Measurements from ENCODE around the gene SMAD2. TPM values are rescaled to one million over a fixed set of nuclear protein-coding genes. Genes with fewer than 3 reads are reported as not detected.

SMAD2 gene
- total and polyA plus RNA-seq, 11 donors = 13.8 to 113 (median 88.1) TPM

DNA sequence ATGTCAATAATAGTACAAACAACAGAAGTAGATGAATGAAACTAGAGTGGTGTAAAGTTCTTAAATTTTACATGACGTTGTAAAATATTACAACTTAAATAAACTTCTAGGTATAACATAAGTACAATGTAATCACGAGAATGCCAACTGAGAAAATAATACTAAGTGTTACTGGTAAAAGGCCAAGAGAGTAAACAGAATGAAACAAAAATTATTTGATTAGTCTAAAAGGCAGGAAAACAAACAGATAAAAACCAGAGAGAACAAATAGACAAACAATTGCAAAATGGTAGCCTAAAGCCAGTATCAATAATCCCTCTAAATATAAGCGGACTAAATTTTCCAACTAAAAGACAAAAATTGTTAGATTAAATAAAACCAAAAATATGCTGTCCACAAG lies 71.9 kb downstream of the SMAD2 start:
- WGBS, 4 donors = 97 to 100% (median 98%) methylated on average over 3 of the region's 3 CpGs
- ATAC-seq (no peak), DNase-seq (no peak)
- H3K27ac ChIP-seq = no peak overlapping the region
- peaks cover 0 to 68% (median 24%) of the 10 kb centered on the region in 9 donors for H3K36me3 ChIP-seq
- H3K4me1 ChIP-seq = peaks cover 0 to 12% (median 2%) of the 10 kb centered on the region in 12 donors
- no peaks in the 10 kb centered on the region for H3K27me3 ChIP-seq
- intact Hi-C loops (cut with DNase I) = no loop called here
- no peak overlapping the region for H3K4me3 ChIP-seq
- no peak for TF ChIP-seq POLR2A (IDR thresholded peaks at IDR 0.05)
- TF ChIP-seq, protein P1, sequence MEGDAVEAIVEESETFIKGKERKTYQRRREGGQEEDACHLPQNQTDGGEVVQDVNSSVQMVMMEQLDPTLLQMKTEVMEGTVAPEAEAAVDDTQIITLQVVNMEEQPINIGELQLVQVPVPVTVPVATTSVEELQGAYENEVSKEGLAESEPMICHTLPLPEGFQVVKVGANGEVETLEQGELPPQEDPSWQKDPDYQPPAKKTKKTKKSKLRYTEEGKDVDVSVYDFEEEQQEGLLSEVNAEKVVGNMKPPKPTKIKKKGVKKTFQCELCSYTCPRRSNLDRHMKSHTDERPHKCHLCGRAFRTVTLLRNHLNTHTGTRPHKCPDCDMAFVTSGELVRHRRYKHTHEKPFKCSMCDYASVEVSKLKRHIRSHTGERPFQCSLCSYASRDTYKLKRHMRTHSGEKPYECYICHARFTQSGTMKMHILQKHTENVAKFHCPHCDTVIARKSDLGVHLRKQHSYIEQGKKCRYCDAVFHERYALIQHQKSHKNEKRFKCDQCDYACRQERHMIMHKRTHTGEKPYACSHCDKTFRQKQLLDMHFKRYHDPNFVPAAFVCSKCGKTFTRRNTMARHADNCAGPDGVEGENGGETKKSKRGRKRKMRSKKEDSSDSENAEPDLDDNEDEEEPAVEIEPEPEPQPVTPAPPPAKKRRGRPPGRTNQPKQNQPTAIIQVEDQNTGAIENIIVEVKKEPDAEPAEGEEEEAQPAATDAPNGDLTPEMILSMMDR (IDR thresholded peaks at IDR 0.05) = no peak
- peaks cover 0 to 52% (median 29%) of the 10 kb centered on the region in 12 donors for H3K9me3 ChIP-seq

- intact Hi-C loops (cut with DNase I) = loop anchor here in 1 of 10 donors (10.0 kb wide), 1 partner anchor 147 kb away; no protein-coding TSS in a partner anchor
- H3K36me3 ChIP-seq = peaks cover 0 to 59% (median 44%) of the 10 kb centered on the region in 9 donors
- no peak for TF ChIP-seq POLR2A (IDR thresholded peaks at IDR 0.05)
- no peak overlapping the region for H3K27ac ChIP-seq
- no peaks in the 10 kb centered on the region for H3K27me3 ChIP-seq
- DNase-seq (no peak), ATAC-seq (no peak)
- H3K4me3 ChIP-seq = no peak overlapping the region
- no peaks in the 10 kb centered on the region for H3K4me1 ChIP-seq
- H3K9me3 ChIP-seq = no peaks in the 10 kb centered on the region
These were observed 82.8 kb downstream of the SMAD2 start for GRCh38 chr18:47847635-47848034.

- Histone ChIP-seq H3K4me1 (no peaks in the 10 kb centered on the region), H3K36me3 (peaks cover 0 to 70% (median 56%) of the 10 kb centered on the region in 9 donors), H3K27me3 (no peaks in the 10 kb centered on the region), H3K4me3 (no peak overlapping the region), H3K9me3 (no peaks in the 10 kb centered on the region), H3K27ac (no peak overlapping the region)
- TF ChIP-seq, protein P1 (IDR thresholded peaks at IDR 0.05) = no peak
- no peak for TF ChIP-seq POLR2A (IDR thresholded peaks at IDR 0.05)
- DNase-seq (no peak), ATAC-seq (no peak)
- WGBS, 4 donors = 93 to 100% (median 96%) methylated on average over 2 of the region's 2 CpGs
- intact Hi-C loops (cut with DNase I) = loop anchor here in 1 of 10 donors (10.0 kb wide), 1 partner anchor 148 kb away; no protein-coding TSS in a partner anchor
These were observed 84.0 kb downstream of the SMAD2 start for GRCh38 chr18:47846431-47846830.

DNA sequence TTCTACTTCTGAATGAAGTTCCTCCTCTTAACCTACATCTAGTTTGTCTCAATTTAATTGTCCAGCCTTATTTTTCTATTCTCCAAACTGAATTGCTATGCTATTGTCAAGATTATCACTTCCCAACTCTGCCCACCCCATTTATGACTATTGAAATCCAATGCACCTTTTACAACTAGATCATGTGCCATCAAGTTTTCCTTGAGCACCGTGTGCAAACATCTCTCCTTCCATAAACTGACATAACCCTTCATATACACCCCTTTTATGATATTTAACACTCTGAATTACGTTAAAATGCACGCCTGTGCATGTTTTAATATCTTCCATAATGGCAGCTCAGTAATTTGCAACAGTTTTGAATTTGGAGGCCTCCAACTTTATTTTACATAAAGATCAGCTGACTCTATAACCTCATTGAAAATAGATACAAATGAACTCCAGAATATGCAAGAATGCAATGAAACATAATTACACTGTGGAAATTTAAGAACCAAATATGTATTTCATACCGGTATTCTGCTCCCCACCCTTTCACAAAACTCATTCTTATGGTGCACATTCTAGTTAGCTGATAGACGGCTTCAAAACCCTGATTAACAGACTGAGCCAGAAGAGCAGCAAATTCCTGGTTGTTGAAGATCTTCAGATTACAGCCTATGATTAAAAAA lies 85.5 kb downstream of the SMAD2 start:
- Histone ChIP-seq H3K4me3 (no peak overlapping the region), H3K27me3 (no peaks in the 10 kb centered on the region), H3K4me1 (no peaks in the 10 kb centered on the region), H3K27ac (no peak overlapping the region), H3K9me3 (no peaks in the 10 kb centered on the region), H3K36me3 (peaks cover 0 to 84% (median 71%) of the 10 kb centered on the region in 9 donors)
- DNase-seq = no peak
- TF ChIP-seq, protein P1 (IDR thresholded peaks at IDR 0.05) = no peak
- TF ChIP-seq POLR2A (IDR thresholded peaks at IDR 0.05) = no peak
- no peak for ATAC-seq
- intact Hi-C loops (cut with DNase I) = loop anchor here in 1 of 10 donors (10.0 kb wide), 1 partner anchor 150 kb away; no protein-coding TSS in a partner anchor
- WGBS, 4 donors = 97 to 98% (median 97%) methylated on average over 5 of the region's 5 CpGs

All from heart left ventricle (tissue), 16 donors.